HS-5 (cell line): Measurements from ENCODE around the gene ITIH5.
A peak's percentile ranks its signal among the peaks of the same experiment; 100 is the strongest.
"Not testable (repeated sequence)": the region's sequence is repeated elsewhere in the genome, so short reads cannot be mapped to it uniquely, and the experiment has no call there.

Experiments
- DNase-seq: peaks from one replicate; pipeline ENCODE4 v3.0.0-alpha.2; 2012; ENCODE audit warnings: low read depth

Gene ITIH5

DNA sequence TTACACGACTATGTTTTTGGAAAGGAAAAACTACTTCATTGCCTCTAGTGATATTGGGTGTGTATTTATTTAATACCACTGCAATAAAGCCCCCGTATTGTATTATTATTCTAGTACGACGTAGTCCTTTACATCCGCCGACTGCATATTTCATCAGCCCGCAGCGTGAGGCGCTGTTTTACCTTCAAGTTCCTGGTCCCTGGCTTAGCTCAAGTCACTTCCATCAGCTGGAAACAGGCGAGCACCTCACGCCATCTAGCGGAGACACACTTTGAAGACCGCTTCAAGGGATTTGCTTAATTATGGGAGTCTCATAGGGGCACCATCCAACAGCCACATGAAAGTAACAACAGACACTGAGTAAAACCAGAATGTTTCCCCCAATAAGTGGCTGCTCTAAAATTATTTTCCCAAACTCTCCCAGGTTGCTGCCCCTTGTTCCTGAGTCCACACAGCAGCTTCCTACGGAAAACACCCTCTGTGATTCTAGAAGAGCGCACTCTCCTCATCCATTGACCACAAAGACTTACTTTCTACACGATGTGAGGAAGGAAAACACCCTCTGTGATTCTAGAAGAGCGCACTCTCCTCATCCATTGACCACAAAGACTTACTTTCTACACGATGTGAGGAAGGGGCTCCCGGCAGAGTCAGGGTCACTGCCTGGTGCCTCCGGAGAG is 20.6 kb upstream of the ITIH5 start:
- peak; percentile 39 for DNase-seq

DNA sequence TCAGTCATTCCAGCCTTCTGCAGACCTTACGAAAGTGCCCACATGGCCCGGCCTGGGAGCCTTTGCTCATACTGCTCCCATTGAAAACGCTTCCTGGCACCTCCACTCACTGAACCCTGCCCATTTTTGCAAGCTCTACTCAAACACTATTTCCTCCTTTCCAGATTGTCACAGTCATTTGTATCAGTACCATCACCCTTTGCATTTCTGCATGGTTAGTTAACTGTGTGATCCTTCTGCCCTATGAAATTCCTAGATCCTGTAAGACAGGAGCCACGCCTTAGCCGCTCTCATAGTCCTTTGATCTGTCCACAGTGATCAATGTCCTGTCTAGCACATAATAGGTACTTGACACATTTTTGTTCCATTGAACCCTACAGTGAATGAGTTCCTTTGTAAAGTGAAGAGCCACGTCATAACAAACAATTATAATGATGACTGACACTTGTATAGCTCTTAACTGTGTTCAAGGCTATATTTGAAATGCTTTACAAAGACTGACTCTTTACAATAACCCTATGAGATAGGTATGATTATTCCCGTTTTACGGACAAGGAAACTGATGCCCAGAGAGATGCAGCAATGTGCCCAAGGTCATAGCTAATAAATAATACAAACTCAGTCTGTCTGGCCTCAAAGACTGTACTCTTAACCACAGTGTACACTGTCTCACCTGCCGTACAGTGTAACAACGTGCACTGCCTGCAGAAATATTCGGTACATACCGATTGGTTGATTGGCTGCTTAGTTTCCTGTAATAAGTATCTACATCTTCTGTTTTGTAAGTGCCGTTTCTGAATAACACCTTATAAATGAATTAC is 19.8 kb upstream of the ITIH5 start:
- no peak for DNase-seq

DNA sequence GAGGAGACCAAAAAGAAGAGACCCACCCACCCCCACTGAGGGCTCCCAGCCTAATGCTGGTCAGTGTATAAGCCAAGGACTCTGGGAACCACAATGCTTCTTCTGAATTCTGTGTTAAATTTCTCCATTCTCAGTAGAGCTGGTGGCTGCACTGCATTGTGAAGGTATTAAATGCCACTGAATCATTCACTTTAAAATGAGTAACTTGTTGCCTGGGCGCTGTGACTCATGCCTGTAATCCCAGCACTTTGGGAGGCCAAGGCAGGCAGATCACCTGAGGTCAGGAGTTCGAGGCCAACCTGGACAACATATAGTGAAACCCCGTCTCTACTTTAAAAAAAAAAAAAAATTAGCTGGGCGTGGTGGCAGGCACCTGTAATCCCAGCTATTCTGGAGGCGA is 13.3 kb upstream of the ITIH5 start:
- DNase-seq: not testable (repeated sequence)

DNA sequence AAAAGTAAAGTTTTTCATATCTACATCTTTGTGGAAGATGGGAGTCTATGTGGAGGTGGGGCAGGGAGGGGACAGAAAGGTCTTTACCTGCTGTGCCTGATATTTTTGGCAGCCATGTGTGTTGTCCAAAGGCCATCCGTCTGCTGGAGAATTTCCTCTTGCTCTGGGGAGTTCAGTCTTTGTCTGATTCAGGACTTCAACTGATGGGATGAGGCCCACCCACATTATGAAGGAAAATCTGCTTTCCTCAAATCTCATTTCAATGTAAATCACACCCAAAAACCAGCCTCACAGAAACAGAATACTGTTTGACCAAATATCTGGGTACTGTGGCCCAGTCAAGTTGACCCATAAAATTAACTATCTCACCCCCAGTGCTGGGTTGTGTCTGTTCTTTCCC is 12.5 kb upstream of the ITIH5 start:
- DNase-seq: no peak

DNA sequence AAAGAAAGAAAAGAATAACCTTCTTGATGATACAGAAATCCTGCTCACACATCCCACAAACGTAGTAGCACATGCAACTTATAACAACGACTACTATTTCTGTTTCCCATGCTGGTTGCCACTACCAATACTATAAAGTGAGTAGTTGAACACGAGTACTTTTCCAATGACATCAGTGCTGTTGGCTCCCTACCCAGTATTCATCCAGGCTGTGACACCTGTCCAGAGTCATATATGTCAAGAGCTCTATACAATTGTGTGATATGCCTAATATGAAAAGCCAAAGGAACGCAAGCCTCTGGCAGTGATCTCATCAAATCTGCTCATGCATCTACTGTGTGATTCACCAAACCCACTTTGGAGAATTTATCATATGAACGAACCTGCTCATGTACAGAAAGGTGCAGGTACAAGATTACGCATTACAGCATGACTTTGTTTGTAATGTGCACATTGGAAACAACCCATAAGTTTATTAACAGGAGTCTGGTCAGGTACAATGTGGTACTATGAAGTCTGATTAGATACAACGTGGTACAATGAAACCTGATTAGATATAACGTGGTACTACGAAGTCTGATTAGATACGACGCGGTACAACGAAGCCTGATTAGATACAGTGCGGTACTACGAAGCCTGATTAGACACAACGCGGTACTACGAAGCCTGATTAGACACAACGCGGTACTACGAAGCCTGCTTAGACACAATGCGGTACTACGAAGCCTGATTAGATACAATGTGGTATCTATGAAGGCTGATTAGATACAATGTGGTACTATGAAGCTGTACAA is 5.8 kb upstream of the ITIH5 start:
- no peak for DNase-seq

DNA sequence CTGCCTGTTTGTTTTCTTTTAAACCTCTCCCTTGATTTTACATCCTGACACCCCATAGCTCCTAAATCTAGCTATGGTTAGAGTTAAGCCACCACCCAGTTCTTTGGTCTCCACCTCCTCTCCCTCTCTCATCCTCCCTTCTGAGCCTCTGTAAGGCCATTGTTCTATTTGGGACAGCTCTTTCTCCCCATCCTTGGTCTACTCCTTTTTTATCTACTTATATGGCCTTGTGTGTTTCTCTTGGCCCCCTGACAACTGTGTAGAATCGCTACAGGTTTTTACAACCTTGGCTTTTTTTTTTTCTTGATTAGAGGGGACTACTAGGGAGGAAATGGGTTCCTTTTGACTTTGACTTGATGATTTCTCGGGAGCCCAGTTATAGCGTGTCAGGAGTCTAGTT is 3.4 kb upstream of the ITIH5 start:
- no peak for DNase-seq

DNA sequence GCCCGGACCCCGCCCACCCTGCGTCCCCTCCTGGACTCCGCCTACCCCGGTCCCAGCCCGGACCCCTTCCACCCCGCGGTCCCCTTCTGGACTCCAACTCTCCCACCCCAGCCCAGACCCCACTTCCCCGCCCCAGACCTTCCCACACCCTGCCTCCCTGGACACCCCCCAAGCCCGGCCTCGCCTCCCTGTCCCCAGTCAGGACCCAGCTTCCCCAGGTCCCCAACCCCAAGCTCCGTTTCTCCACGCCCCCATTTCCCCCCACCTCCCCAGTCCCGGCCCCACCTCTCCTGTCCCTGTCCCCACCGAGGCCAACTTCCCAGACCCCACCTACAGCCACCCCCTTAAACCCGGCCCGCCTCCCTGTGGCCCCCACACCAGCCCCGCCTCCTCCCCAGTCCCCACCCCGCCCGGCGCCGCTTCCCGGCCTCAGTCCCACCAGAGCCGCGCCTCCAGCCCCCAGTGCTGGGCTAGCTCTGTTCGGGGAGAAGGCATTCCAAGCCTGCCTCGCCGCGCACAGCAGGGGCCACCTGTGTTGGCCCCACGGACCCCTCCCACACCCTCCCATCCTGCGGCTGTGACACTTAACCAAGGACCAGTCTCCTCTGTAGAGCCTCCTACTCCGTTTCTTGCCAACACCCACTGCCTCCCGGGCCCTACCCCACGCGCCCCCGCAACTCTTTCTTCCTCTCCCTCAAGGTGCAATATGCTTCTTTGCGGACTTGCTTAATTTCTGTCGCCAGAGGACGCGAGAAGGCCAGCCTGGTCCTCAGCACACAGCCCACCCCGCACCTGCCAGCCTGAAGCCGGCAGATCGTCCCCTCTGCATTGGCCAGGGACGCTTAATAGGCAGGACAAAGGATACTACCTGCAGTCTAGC is 736 bp upstream of the ITIH5 start:
- no peak for DNase-seq

DNA sequence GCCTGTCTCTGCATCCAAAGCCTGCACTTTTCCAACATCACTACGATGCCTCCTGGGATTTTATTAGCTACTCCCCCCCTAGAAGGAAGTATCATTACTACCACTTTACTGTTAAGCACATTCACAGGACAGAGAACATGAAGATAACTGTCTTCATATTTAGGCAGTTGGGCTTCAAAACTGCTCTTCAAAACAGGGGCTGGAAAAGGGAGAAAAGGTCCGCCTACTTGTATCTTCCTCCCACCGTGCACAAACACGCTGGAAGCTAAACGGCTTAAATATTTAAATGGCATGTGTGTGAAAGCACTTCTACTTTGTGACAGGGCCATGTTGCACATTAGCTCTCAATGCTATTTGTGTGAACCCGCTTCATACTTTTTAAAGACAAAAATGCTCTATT is 999 bp downstream of the ITIH5 start:
- no peak for DNase-seq

DNA sequence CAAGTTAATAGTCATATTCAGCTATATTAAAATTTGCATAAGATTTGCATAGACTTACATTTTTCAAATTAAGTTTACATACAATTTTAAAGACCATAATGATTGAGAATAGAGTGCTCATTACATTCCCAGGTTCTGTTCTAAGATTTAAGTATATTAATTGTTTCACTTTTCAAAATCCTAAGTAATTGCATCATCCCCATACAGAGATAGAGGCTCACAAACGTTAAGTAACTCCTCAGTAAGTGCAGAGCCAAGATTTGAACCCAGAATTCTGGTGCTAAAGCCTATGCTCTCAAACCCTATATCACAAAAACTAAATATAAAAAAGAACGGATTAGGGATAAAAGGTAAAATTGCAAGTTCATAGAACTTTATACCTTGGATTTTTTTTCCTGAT is 2.1 kb downstream of the ITIH5 start:
- DNase-seq: no peak

DNA sequence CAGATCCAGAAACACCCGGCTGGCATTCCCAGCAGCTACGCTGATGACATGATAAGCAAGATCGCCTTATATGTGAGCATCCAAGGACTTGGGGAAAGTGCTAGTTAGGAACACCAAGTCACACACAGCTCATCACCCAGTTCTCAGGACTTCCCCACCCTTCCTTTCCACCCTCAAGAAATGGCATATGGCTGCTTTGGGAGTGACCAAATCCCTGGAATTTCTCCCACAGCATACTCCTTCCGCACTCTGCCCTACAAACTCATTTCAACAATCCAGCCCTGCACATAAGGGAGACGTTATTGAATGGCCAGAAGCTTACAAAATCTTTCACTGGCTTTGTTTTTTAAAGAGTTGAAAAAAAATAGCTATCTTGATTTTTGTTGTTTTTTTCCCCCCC is 4.2 kb downstream of the ITIH5 start:
- no peak for DNase-seq

DNA sequence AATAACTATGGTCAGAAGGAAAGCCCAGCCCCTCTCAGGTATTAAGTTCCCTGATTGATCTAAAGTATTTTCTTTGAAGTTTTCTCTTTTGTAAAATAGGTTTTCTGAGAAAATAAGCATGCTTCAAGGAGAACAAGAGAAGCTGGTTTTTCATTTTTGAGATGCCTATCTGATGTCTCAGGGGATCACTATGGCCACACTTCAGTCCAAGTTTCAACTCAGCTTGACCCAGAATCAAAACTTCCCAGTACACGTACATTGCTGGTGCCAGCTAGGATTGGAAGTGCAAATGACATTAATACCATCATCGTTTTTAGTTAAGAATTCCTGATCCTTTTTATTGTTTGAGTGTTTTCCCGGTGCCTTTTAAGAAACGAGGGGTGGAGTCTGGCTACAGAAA is 7.2 kb downstream of the ITIH5 start:
- DNase-seq: no peak

DNA sequence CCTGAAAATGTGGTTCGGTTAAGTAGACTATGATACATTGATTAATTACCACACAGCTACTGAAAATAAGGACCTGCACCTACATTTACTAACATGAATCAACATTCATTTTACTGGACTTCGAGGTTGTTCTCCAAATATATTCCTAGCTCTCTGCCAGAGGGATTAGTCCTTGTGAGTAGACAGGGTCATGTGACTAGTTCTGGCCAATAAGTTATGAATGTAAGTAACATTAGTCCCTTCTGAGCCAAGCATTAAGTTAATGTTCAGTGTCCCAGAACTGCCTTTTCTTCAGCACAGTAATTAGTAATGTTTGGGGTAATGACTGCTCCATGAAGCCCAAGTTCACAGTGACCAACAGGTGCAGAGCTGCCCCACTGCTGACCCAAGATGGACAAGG is 9.2 kb downstream of the ITIH5 start:
- no peak for DNase-seq

DNA sequence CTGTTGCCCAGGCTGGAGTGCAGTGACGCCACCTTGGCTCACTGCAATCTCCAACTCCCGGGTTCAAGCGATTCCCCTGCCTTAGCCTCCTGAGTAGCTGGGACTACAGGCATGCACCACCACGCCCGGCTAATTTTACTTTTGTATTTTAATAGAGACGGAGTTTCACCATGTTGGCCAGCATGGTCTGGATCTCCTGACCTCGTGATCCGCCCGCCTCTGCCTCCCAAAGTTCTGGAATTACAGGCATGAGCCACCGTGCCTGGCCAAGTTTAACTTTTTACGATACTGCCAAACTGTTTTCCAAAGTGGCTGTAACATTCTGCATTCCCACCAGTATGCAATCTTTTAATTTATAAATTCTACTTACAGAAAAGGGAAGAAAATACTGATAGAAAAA is 9.7 kb downstream of the ITIH5 start:
- not testable (repeated sequence) for DNase-seq

DNA sequence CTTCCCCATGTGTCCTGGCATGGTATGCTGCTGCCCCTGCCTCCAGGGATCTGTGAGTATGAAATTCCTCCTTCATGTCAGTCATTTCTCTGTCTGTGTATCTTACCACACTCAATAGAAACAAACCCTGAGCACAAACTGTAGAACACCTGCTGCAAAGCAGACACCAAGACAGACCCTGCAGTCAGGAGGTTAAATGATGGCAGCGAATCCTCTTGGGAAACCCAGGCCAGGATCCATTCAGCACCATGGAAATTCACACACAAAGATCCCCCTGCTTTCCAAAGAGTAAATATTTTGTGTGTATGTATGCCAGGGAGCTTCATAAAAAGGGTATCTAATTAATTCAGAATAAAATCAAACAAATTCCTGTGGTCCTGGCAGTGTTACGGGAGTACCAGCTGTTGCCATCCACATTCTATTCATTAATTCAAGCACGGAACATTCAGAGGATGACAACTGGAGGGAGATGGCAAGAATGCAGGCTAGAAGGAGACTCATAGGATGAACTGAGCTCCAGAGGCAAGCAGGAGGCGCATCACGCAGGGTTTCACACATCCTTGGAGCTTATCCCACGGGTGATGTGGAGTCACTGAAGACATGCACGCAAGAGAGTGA is 14.8 kb downstream of the ITIH5 start:
- no peak for DNase-seq

DNA sequence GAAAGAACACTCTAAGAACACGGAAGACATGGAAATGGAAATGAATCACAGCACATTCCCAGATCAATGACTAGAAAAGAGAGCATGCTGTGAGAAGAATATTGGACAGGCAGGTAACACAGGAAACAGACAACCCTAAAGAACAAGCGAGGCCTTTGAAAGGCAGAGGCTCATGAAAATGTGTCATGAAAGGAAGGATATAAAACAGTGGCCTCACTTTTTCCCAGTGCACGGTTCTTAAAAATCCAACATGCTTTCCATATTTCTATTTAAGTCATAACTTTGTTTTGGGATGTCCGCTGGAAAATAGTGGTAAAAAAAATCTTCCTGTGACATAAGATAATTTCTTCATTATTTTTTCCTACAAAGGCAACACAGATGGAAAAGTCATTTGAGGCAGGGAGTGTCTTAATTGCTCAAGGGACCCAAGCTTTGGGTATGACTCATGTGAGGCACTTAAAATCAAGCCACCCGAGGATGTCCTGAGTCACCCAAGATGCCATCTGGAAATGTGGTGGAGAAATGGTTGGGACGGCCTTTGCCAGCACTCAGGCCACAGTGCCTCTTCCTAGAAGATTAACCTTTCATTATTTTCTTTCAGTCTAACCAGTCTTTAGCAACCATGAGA is 17.0 kb downstream of the ITIH5 start:
- DNase-seq: no peak

DNA sequence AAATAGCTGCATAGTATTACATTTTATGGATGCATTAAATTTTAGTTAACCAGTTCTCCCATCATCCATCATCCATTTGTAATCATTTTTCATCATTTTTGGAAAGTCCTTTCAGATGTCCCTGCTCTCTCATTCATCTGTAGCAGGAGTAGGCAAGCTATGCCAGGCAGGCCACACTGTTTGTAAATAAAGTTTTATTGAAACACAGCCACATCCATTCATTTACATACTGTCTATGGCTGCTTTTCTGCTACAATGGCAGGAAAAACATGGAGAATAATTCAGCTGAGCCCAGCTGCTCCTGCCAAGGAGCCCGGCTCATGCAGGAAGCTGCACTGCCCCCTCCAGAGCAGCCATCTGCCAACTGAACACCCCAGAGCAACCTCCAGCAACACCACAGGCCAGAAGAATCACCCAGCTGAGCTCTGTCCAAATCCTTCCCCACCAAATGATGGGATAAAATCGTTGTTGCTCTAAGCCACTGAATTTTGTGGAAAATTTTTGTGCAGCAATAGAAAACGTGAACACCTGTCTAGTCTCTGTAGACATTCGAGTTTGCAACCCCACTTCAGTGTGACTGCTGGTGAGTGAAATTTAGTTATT is 19.6 kb downstream of the ITIH5 start:
- no peak for DNase-seq

DNA sequence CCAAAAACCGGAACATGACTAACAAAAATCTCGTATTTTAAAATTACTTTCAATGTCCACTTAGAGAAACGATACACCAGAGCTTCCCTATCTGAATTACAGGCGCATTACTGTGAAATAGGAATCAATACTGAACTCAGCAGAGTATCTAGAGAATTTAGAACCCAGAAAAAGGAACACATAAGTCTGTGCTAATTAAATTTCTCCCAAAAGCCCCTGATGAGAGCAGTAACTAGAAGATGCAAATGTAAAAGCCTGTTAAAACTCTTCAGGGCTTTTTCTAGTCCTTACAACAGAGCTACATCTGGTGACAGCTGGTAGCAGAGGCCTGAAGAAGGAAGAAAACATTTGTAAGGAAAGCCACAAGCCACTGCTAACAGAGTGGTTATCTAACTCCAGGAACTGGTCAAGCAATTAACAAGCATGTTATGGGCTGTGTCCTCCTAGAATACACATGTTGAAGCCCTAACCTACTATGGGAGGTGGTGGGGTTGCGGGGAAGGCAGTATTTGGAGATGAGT is 24.2 kb downstream of the ITIH5 start:
- DNase-seq: no peak

DNA sequence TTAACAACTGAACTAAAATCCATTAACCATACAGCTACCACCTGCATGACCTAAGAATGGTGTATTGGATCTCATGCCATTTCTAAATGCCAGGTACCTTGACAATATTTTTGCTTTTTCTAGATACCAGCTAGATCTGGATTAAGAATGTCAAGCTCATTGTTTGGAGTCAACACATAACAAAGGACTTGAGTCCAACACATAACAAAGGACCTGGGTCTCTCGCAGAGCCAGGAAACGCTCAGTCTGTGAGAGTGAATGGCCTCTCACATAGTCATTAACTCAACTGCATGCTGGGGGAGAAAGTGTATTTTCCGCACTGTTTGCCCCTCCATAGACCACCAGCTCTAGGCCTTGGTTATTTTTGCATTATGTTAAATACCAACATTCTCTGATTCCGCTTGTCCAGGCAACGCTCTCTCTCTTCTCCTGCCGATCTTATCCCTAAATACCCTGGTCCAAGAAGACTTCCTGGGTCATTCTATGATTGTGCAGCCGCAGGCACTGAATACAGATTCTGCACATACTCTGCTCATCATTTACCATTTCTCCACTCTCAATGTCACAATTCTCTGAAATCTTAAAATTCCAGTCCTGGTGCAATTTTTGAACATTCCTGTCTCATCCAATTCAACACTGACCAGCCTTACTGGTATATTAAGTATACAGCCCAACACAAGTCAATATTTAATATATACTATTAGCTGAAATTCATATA is 31.2 kb downstream of the ITIH5 start:
- DNase-seq: no peak

DNA sequence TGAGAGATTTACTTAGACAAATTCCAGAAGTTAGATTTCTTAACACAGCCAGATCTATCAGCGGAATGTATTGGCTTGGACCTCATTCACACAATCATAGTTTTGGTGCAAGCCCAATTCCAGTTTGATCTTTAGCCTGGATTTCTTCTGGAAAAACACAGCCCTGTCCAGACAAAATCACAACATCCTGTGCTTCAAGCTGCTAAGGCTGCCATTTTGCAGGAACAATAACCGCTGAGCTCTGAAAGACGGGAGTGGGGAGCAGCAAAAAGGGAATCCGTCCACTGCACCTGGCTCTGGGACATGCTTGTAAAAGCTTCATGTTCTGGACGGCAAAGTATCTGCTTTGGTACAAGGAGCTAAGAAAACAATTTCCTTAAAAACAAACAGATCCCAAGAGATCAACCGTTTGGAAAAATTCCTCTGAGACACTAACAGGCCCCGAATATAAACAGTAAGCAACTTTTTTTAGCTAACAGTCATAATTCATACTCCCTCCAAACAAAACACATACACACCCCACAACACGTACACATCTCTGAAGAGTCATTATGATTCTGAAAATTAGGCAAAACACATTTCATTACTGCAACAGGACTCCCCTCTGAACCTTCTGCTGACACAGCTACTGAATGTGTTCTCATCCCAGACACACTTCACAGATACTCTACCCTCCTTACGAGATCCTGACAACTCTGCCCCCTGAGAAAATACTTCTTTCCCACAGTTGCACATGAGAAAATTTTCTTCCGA is 32.4 kb downstream of the ITIH5 start:
- DNase-seq: no peak
